Uterus (tissue), 2 donors: ENCODE measurements around the gene EFEMP2.

Experiments used
- POLR2A ChIP-seq, 2 donors: fragments of 450-650 bp; IDR thresholded peaks; one replicate each; pipeline ENCODE4 v1.6.1; 2016; ENCODE audit warnings: antibody characterized with exemption in 2 of 2, mild to moderate bottlenecking in 1 of 2, moderate library complexity in 1 of 2
- TF ChIP-seq, protein P1 (sequence below), 4 experiments: fragments of 200-600 bp in 2 of 4; fragments of 450-650 bp in 2 of 4; sonication (generic) in 2 of 4; IDR thresholded peaks; one replicate each; pipeline ENCODE4 v1.5.1; 2016 to 2019; ENCODE audit warnings: antibody characterized with exemption in 4 of 4, mild to moderate bottlenecking in 2 of 4, moderate library complexity in 1 of 4

DNA sequence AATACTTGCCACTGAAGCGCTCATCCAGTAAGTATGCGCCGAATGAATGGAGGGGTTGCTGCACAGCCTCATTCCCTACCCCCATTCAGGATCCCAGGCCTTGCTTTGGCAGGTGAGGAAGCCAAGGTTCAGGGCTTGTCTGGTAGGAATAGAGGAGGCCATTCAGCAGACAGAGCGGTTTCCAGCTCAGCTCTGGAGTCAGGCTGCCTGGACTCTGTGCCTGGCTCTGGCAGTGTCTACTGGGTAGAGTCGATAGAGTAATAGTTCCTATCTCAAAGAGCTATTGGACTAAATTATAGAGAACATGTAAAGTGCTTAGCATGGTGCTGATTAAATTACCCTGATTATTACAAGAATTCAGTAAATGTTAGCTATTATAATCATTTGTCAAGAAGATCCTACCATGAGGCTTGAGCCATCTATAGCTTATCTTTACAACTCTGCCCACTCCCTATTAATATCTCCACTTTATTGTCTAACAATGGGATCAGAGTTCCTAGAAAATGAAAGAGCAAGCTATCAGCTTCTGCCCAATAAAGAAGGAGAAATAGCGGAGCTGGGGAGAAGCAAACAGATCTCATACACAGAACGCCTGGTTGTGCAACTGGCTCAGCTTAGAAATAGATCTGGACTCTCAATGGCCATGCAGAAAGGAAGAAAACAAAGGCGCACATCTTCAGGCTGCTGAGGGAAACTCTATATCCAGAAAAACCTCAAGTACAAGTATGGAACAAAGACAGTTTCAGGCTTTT lies 45.4 kb downstream of the EFEMP2 start:
- TF ChIP-seq, protein P1, sequence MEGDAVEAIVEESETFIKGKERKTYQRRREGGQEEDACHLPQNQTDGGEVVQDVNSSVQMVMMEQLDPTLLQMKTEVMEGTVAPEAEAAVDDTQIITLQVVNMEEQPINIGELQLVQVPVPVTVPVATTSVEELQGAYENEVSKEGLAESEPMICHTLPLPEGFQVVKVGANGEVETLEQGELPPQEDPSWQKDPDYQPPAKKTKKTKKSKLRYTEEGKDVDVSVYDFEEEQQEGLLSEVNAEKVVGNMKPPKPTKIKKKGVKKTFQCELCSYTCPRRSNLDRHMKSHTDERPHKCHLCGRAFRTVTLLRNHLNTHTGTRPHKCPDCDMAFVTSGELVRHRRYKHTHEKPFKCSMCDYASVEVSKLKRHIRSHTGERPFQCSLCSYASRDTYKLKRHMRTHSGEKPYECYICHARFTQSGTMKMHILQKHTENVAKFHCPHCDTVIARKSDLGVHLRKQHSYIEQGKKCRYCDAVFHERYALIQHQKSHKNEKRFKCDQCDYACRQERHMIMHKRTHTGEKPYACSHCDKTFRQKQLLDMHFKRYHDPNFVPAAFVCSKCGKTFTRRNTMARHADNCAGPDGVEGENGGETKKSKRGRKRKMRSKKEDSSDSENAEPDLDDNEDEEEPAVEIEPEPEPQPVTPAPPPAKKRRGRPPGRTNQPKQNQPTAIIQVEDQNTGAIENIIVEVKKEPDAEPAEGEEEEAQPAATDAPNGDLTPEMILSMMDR (IDR thresholded peaks at IDR 0.05) = no peak
- no peak for TF ChIP-seq POLR2A (IDR thresholded peaks at IDR 0.05)
